GM10847 (cell line): Measurements from ENCODE around the gene BTNL9.

ENCODE experiments used
- POLR2A ChIP-seq: IDR thresholded peaks from 2 replicates; pipeline ENCODE4 v1.6.1; 2011; ENCODE audit not compliant: insufficient read length; ENCODE audit errors: extremely low read depth

Gene BTNL9

DNA sequence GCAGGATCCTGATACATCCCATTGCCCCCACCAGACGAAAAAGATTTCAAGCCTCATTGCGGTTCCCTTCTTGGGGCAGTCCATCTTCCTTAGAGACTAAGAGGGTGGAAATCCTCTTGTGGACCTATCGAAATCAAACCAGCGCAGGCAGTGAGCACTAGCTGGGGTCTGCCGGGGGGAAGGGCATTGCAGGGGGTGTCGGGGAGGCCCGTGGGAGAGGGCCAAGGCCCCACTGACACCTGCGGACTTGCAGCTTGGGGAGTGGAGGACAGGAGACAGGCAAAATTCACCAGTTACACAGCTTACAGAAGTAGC lies 522 bp downstream of the BTNL9 start:
- no peak for TF ChIP-seq POLR2A

DNA sequence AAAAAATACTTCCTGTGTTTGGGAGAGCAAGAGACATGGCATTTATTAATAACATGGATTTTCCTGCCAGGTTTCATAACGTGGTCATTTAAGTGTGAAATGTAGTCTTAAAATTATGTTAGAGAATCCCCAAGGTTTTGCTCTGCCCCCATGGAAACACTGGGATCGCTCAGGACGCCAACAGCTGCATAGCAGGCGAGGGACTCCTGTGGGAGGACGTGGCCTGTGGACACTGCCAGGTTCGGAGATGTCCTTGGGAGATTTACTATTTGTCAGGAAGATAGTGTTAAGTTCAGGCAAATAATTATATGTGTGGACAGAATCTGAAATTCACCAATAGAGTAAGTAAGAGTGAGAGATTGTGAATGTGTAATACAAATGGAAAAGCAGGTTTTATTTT lies 977 bp downstream of the BTNL9 start:
- no peak for TF ChIP-seq POLR2A

DNA sequence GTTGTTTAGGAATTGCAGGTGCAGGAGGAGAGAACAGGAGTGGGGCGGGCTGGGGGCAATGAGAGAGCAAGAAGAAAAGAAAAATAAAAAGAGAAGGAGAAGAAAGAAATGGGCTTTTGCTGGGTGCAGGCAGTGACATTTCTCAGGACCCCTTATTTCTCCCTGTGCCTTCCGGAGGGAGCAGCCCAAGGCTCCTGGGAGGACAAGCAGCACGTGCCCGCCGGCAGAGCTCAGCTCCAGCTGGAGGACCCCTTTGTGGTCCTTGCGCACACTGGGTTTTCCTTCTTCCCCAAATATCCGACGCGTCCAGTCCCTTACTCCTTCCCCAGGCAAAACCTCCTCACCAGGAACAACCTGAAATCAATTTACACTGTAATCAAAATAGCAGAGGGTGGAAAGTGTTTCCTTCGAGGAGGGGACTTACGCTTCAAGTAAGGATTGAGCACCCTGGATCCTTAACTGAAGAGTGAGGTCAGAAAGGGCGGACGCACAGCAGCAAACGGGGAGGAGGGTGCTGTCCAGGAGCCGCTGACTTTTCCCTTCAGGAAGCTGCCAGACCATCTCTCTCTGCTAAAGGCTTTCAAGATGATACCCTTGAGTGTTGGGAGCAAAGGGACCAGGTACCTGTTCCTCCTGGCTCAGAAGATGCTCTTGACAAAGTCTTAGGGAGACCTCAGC lies 2.1 kb downstream of the BTNL9 start:
- TF ChIP-seq POLR2A: no peak

DNA sequence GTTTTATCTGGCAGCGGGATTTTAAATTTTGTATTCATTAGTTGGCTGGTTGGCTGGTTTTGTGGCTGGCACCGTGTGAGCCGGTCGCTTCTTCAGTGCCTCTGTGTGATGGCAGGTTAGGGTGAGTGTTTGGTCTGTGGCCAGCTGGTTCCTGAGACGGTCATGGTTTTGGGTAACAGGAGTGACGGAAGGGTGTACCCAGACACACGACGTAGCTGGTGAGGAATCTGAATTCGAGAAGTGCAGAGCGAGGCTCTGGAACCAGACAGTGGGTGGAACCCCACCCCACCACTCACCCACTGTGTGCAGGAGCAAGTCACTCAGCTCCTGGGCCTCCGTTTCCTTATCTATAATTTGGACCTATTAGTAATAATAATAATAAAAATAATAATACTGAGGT lies 2.7 kb downstream of the BTNL9 start:
- TF ChIP-seq POLR2A: no peak

DNA sequence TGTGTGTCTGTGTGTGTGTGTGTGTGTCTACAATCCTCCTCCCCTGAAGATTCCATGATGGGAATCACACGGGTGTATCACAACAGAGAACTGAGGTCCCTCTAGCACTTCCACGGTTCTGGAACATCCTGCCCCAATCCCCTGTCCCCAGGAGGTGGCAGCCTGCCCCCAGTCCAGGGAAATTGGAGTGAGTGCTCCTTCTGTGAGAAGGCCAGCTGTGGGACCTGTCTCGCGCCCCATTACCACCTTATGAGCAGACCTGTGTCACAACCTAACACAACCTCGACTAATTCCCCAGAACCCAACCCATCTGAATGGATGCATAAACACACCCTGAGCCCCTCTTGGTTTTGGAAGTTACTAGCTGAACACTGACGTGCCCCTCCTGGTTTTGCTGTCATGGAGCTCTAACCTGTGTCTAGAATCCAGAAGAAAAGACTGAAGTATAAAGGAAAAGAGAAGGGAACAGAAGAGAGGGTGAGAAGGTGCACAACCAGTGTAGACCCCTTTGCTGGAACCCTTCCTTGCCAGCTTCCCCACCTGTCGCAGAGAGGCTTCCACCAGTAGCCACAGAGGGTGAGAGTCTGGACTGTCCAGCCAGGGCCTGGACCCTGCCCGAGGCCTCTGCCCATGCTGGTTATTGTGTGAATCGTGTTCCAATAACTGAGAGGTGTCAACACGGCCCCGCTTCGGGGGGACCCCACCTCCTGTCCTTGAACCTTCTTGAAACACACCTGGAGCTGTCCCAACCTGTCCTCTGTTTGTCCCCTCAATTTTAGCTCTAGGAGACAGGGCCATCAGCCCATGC lies 3.4 kb downstream of the BTNL9 start:
- no peak for TF ChIP-seq POLR2A

DNA sequence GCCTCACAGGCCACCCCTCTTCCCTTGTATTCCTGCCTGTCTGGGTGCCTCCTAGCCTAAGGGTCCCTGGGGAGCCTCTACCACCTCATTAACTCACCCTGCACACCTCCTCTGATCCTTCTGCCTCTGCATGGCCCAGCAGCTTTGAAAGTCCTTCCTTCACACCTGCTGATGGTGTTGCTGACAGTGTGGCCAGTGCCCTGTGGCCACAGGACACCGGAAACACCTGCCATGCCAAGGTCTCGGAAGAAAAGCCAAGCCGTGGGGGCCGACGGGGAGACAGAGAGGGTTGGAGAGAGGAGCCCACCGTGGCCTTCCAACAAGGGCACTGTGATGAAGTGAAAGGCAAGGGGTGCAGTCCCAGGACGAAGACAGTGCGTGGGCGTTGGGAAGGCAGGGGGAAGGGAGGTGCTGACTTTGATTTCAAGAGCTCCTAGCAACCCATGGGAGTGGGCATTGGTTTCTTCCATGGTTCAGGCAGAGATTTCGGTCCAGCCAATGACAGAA lies 4.1 kb downstream of the BTNL9 start:
- TF ChIP-seq POLR2A: no peak

DNA sequence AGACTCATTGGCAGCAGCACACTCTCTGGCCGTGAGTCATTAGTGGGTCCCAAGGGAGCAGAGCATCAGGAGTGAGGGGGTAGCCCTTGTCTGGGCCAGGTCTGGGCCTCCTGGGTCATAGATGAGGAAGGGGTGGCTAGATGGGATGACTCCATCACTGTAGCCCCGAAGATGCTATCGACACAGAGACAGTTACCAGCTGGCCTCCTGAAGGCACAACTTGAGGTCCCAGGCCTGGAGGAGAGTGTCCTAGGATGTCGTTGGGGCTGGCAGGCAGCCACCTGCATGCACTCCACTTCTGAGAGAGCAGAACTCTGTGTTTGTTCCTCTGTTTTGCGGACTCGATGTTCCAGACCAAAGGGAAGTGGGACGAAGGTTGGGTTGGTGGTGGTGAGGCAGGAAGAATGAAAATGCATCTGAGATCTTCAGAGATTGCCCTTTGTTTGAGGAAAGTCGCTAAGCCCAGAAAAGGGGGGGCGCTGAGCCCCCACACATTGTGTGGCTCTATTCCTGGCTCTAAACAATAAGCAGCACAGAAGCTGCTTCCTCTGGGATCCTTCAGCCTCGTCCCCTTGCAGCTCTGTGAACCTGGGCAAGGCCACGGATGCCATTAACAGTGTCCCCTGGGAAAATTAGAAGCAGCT lies 4.7 kb downstream of the BTNL9 start:
- no peak for TF ChIP-seq POLR2A

DNA sequence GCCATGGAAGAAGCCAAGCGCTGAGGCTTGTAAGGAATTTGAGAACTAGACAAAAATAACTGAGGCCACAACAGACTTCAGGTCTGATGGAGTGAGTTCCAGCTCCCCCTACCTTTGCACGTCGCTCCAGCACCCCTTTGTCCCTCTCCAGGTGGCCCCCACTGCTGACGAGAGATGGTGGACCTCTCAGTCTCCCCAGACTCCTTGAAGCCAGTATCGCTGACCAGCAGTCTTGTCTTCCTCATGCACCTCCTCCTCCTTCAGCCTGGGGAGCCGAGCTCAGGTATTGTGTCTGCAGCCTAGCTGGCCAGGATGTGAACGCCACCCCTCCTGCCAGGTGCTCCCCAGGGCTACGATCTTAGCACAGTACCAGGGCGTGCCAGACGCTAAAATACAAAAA lies 5.2 kb downstream of the BTNL9 start:
- no peak for TF ChIP-seq POLR2A

DNA sequence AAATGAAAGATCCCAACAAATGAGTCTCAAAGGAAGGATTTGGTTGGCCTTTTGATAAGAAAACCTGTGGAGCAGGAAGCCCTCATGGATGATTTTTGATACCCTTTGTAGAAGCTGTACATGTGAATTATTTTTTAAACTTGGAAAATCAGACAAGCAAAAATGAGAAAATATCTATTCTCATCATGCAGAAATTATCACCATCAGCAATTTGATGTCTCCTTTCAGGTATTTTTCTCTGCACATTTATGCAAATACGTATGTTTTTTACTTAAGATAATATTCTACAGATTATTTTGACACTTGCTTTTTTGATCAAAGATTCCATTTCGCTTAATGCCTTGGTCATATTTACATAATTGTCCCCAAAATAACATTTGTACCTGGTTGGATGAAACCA lies 7.2 kb downstream of the BTNL9 start:
- no peak for TF ChIP-seq POLR2A

DNA sequence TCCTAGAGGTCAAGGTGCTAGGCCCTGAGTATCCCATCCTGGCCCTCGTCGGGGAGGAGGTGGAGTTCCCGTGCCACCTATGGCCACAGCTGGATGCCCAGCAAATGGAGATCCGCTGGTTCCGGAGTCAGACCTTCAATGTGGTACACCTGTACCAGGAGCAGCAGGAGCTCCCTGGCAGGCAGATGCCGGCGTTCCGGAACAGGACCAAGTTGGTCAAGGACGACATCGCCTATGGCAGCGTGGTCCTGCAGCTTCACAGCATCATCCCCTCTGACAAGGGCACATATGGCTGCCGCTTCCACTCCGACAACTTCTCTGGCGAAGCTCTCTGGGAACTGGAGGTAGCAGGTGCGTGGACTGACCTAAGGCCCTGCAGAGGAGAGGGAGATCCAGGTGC lies 7.9 kb downstream of the BTNL9 start:
- TF ChIP-seq POLR2A: no peak

DNA sequence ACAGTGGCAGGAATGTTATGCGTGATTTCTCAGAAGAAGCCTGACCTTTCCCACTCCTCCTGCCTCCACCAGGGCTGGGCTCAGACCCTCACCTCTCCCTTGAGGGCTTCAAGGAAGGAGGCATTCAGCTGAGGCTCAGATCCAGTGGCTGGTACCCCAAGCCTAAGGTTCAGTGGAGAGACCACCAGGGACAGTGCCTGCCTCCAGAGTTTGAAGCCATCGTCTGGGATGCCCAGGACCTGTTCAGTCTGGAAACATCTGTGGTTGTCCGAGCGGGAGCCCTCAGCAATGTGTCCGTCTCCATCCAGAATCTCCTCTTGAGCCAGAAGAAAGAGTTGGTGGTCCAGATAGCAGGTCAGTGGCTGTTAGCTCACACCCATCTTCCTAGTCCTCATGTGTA lies 9.9 kb downstream of the BTNL9 start:
- TF ChIP-seq POLR2A: no peak

DNA sequence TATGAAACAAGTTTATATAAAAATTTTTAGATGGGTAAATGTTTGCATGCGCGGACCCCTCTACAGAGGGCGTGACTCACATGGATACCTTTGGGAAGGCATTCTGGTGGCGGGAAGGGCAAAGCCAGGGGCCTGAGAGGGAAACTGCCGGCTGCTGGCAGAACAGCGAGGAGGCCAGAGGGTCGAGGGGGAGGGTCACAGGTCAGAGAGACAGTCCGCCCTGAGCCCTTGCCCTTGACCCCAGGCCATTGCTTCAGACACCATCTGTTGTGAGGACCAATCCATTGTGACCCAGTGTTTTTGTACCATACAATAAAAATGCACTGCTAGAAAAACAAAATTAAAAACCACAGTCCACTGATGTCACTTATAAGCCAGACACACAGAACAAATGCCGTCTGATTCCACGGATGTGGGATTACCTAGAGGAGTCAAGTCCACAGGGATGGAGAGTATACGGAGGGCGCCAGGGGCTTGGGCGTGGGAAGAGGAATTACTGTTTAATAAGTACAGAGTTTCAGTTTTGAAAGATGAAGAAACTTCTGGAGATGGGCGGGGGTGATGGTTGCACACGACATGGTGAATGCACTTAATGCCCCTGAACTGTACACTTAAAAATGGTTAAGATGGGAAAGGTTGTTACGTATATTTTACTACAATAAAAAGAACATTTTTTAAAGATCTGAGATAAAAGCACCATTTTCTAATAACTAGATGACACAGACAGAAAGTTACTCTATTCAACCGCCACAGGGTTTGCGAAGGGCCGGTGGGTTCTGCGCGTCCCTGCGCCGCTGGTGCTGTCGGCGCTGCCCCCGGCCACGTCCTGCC lies 12.0 kb downstream of the BTNL9 start:
- no peak for TF ChIP-seq POLR2A

DNA sequence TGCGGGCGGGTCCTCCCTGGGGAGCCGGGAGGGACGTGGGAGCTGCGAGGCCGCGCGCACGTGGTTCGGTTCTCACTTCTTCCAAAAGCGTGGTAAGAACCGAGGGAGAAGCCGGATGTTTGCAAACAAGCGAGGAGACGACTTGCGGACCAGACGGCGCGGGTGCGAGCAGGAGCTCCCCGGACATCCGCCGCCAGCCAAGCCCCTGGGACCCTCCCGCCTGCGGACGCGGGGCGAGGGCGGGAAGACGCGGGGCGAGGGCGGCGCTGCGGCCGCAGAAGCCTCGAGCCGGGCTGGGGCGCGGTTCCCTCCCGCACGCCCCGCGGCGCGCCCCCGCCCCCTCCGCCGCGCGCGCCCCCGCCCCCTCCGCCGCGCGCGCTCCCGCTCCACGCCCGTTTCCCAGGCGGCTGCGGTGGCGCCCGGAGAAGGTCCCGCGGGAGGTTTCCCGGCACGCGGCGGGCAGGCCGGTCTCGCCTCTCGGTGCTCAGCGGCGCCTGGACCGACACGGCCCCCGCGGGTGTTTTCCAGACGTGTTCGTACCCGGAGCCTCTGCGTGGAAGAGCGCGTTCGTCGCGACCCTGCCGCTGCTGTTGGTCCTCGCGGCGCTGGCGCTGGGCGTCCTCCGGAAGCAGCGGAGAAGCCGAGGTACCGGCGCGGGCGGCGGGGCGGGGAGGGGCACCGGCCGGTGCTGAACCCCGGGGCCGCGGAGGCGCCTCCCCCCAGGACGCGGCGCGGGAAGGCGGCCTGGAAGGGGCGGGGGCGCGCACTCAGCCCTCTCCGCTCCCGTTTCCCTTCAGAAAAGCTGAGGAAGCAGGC lies 12.8 kb downstream of the BTNL9 start:
- TF ChIP-seq POLR2A: no peak

DNA sequence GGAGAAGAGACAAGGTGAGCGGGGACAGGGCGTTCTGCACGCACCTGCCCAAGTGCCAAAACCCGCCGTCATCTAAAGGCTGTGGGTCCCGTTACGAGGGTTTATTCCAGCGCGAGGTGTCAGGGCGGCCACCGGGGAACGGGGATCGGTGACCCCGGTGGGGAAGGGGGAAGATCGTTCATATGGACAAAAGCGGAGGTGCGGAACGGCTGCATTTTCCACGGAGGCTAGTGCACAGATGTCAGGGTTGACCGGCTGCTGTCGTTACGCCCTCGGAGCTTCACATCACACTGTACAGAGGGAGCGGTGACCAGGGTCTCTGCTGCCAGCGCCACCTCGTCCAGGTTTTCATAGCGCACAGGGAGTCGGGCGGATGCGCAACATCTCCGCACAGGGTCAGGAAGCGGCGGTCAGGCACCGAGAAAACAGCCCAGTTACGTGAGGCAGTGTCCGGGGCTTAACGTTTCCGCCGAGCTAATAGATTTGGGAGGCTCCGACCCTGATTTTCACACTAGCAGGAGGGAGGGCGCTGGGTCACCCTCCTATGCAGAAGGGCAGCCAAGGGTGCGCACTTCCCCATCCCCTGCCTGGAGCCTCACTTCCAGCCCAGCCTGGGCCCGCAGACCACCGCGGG lies 13.5 kb downstream of the BTNL9 start:
- no peak for TF ChIP-seq POLR2A
